ENCODE measurements around the gene TNFRSF1B.
A peak's percentile ranks its signal among the peaks of the same experiment; 100 is the strongest.

TNFRSF1B gene

DNA sequence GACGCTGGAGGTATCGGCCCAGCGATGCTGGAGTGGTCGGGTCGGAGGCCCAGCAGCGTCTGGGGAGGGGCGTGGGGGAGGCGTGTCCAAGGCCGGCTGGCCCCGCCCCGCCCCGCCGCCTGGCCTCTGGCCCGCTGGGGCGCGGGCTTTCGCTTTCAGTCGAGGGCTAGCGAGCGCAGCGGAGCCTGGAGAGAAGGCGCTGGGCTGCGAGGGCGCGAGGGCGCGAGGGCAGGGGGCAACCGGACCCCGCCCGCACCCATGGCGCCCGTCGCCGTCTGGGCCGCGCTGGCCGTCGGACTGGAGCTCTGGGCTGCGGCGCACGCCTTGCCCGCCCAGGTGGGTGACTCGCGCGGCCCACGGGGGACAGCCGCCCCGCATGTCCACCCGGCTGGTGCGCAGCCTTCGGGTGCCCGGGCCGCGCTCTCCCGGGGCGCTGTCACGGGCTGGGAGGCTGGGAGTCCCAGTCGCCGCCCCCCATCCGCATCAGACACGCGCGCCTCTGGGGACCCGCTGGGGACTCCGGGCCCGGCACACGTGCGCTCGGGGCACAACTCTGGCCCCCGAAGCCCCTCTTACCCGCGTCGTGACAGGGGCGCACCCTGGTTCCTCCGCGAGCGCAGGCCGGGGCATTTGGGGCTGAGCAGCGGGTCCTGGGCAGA, at the start of gene TNFRSF1B:
TSS of gene TNFRSF1B (plus strand) at position 158 of the 659 bp plus-strand sequence. CDS start at position 259, 101 bp downstream.
- H3K4me3 ChIP-seq (ENCODE audit: low read length): peak within 1 kb of the TSS; percentile 61
- TF ChIP-seq ZNF274 (IDR thresholded peaks at IDR 0.05; ENCODE audit: low read depth, low read length): no peak

DNA sequence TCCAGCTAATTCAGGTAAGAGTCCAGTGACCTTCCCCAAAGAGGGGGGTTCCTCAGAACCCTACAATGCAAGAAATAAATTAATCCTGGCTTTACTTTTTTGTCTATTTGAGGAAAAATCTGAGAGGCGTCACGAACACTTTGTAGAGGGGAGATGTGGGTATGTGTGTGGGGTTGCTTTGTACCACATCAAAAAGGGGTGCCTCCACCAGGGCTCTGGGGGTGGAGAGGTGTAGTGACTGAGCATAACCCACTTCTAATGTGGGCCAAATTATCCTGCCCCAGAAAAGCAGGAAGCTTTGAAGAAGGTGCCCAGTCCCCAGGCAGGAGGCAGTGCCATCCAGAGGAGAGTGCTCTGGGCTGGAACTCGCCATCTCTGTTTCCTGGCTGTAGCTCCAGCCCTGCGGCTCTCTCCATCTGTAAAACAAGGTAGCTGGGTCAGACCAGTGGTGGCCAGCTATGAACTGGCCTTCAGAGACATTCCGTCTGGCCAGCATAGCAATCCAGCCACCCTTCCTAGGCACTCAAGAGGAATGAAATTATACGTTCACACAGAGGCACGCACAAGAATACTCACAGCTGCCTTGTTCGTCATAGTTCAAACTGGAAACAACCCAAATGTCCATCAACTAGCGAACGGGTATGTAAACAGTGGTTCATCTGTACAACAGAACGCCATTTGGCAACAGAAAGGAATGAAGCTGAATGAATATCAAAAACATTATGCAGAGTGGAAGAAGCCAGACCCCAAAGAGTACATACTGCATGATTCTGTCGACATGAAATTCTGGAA, 45.4 kb upstream of the TNFRSF1B start:
- no peak for TF ChIP-seq ZNF274 (IDR thresholded peaks at IDR 0.05; ENCODE audit: low read depth, low read length)
- no peak overlapping the region for H3K4me3 ChIP-seq (ENCODE audit: low read length)

DNA sequence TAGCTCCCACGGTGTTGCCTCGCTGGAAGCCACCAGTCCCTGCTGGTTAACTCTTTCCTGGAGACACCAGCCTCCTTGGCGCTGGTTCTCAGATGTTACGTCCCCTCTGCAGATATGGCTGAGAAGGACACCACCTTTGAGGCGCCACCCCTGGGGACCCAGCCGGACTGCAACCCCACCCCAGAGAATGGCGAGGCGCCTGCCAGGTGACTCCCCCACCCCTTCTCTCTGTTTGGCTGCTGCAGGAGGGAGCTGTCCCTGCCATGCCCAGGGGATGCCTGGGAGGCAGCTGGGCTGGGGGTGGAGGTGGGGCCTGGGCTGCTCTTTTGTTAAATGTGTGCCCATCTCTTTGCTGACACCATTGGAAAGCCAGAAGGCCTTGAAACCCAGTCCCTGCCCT, 43.6 kb upstream of the TNFRSF1B start:
- H3K4me3 ChIP-seq (ENCODE audit: low read length): no peak overlapping the region
- no peak for TF ChIP-seq ZNF274 (IDR thresholded peaks at IDR 0.05; ENCODE audit: low read depth, low read length)

DNA sequence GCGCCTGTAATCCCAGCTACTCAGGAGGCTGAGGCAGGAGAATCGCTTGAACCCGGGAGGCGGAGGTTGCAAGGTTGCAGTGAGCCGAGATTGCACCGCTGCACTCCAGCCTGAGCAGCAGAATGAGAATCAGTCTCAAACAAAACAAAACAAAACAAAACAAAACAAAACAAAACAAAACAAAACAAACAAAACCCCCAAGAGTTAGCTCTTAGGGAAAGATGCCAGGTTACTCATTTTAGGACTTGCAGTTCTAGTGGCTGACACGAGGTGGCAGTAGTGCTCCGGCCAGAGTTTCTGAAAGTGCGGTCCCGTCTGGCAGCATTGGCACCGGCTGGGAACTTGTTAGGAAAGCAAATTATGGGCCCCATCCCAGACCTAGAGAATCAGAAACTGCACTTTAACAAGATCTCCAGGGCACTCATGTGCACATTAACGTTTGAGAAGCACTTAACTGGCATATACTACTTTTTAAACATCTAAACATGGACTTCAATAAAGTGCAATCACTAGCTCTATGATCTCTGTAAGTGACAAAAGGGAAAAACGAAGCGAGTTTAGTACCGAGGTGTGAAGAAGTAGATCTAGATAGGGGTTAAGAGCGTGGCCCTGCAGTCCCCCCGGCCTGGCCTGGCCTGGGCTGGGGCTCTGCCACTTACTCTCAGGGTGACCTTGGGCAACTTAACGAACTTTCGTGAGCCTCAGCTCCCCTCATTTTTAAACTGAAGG, 41.9 kb upstream of the TNFRSF1B start:
- no peak overlapping the region for H3K4me3 ChIP-seq (ENCODE audit: low read length)
- no peak for TF ChIP-seq ZNF274 (IDR thresholded peaks at IDR 0.05; ENCODE audit: low read depth, low read length)

DNA sequence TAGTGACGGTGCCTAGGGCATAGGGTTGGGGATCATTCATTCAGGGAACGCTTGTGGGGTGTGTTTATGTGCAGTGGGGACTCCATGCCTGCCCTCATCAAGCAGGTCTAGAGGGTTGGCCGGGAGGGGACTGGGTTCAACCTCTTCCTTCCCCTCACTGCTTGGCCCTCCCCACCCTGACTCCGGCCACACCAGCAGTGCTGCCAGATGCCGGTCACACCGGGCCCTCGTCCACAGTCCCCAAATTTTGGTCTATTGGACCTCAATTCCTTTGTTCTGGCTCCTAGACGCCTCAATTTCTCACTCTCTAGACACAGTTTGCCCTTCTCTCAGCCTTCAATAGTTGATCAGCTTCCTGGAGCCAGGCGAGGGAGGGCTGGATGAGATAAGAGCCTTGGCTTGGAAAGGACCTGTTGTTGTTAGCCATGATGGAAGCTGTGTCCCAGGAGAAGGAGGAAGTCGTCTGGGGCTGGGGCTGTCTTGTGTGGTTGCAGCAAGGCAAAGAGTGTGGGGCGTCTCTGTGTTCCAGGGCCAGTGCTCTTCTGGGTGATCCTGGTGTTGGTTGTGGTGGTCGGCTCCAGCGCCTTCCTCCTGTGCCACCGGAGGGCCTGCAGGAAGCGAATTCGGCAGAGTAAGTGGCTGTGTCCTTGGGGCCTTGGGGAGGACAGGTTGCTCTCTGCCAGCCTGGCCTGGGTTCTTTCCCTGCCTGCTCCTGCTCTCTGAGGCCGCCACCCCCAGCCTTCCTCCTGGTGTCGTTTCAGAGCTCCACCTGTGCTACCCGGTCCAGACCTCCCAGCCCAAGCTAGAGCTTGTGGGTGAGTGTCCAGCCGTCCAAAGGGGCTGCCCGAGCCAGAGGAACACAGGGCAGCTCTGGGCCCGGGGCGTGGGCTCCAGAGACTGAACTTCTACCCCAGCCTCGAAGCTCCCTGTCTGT, 41.1 kb upstream of the TNFRSF1B start:
- H3K4me3 ChIP-seq (ENCODE audit: low read length): no peak overlapping the region
- TF ChIP-seq ZNF274 (IDR thresholded peaks at IDR 0.05; ENCODE audit: low read depth, low read length): no peak

DNA sequence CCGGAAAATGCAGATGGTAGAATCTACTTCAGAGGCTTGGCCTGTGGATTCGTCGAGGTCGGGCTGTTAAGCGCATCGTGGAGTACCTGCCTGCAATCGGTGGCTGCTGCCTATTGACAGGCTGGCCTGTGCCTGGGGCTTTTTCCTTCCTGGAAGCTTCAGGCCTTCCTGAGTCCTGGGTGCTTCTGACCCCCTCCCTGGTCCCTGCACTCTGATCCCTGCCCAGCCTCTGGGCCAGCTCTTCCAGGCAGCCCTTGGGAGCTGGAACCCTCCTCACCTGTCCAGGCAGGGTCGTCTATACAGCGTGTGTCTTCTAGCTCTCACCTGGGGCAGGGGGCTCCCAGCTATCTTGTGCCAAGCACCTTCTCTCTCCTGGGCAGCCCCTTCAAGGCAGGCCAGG, 40.0 kb upstream of the TNFRSF1B start:
- no peak for TF ChIP-seq ZNF274 (IDR thresholded peaks at IDR 0.05; ENCODE audit: low read depth, low read length)
- no peak overlapping the region for H3K4me3 ChIP-seq (ENCODE audit: low read length)

DNA sequence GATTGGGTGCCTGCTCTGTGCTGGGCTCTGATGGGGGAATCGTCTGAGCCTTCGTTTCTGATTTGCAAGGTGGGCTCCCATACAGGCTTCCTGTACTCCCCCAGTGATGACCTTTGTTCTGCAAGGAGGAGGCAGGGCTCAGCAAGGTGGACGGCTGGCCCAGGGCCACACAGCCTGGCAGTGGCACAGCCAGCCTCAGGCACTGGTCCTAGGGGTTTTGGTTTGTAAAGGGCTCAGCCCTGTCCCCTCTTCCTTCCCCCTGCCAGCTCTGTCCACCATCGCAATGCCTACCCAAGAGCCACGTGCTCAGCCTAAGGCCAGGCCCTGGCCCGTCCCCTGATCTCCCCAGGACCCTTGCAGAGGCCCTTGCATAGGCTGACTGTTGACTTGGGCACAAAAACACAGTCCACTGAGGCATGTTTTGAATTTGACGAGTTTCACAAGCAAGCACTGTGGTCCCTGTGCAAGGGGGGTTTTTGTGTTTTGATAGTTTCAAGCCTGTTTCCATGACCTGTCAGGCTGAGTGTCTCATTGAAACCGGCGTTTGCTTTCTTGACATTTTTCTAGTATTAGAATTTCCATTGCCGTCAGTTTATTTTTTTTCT, 39.5 kb upstream of the TNFRSF1B start:
- TF ChIP-seq ZNF274 (IDR thresholded peaks at IDR 0.05; ENCODE audit: low read depth, low read length): no peak
- H3K4me3 ChIP-seq (ENCODE audit: low read length): no peak overlapping the region

DNA sequence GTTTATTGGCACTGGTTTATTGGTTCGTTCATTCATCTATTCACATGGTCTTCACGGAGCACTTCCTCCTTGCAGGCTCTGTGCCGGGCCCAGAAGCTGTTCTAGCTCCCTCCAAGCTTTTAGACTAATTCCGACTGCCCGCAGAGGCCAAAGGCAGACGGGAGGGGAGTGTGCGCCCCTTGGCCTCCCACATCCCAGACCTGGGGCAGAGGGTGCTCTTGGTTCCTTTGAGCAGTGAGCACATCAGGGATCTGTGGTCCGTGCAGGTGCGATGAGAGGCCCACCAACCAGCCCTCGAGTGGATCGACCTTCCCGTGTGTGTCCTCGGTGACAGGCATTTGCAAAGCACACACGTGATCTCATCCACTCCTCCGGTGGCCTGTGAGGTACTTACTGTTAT, 38.7 kb upstream of the TNFRSF1B start:
- H3K4me3 ChIP-seq (ENCODE audit: low read length): no peak overlapping the region
- TF ChIP-seq ZNF274 (IDR thresholded peaks at IDR 0.05; ENCODE audit: low read depth, low read length): no peak

DNA sequence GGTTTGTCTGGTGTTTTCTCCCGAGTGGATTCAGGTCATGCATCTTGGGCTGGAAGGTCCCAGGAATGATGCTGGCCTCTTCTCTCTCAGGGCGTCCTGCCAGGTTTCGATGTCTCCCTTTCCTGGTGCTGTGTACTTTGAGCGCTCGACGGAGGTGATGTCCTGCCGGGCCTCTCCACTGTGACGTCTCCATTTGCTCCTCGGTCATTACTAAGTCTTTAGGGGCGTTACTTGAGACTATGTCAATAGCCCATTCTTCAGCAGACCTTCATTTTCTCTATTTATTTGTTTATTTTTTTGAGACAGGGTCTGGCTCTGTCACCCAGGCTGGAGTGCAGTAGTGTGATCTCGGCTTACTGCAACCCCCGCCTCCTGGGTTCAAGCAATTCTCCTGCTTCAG, 37.2 kb upstream of the TNFRSF1B start:
- no peak for TF ChIP-seq ZNF274 (IDR thresholded peaks at IDR 0.05; ENCODE audit: low read depth, low read length)
- no peak overlapping the region for H3K4me3 ChIP-seq (ENCODE audit: low read length)

DNA sequence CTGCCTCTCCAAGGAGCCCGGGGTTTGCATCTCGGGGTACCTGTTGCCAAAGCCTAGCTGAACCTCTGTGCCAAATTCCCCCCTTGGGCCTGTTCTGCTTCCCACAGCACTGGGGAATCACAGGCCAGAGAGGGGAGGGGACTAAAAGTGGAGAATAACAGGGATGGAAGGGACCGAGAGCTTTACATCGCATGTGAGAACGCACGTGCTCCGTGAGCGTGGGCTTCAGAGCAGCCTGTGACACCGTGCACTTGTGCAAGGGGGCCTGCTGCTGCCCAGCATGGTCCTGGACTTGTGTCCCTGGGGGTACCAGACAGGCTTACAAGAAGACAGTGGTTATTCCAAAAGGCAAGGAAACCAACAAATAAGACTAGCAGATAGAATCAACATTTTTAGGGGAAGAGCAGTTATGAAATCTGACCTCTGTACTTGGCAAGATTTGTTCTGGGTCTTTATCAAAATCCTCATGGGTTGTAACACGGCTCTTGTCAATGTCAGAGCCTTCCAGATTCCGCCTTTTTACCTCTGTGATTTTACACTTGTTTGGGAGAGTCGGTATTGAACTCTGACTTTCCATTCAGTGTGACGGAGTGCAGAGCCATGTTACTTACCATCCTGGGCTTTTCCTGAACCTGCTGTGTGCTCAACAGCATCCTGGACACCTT, 36.2 kb upstream of the TNFRSF1B start:
- H3K4me3 ChIP-seq (ENCODE audit: low read length): no peak overlapping the region
- TF ChIP-seq ZNF274 (IDR thresholded peaks at IDR 0.05; ENCODE audit: low read depth, low read length): no peak

DNA sequence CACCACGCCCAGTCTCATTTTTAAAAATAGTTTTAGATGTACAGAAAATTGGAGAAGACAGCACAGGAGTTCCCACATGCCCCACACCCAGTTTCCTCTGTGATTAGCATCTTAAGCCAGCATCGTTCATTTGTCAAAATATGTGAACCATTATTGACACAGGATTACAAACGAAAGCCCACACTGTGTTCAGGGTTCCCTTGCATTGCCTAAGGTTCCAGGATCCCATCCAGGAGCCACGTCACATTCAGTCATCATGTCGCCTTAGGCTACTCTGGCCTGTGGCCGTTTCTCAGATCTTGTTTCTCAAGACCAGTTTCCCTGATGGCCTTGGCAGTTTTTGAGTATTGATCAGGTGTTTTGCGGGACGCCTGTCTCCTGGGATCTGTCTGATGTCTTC, 34.7 kb upstream of the TNFRSF1B start:
- no peak for TF ChIP-seq ZNF274 (IDR thresholded peaks at IDR 0.05; ENCODE audit: low read depth, low read length)
- H3K4me3 ChIP-seq (ENCODE audit: low read length): no peak overlapping the region

DNA sequence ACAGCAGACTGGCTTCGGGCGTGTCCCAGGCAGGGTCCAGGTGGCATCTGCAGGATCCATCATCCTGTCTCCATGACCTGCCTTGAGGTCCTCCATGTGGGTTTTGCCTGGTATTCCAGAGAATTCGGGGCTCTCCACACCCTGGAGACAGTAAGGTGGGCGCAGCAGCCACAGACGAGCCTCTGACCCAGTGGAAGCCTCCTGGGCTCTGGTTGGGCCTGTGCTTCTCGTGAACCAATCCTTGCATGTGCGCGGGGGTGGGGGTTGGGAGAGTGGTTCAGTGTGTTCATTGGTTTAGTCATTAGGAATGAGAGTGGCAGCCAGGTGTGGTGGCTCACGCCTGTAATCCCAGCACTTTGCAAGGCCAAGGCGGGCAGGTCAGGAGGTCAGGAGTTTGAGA, 32.1 kb upstream of the TNFRSF1B start:
- TF ChIP-seq ZNF274 (IDR thresholded peaks at IDR 0.05; ENCODE audit: low read depth, low read length): no peak
- no peak overlapping the region for H3K4me3 ChIP-seq (ENCODE audit: low read length)

DNA sequence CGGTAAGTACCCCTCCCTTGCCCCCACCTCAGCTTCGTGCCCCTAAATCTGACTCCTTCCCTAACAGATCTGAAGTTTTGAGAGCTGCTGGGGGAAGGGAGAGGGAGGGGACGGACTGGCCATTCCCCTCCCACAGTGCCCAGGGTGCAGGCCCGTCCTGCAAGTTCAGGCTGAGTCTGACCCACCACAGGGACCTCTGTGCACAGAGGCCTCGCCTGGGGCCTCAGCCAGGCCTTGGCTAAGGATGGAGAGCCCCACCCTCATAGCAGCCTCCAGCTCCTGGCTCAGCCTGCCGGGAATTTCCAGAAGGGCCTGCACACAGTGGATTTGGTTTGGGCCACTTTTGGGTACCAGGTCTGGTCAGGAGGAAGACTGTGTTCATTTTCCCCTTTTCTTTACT, 31.2 kb upstream of the TNFRSF1B start:
- no peak overlapping the region for H3K4me3 ChIP-seq (ENCODE audit: low read length)
- TF ChIP-seq ZNF274 (IDR thresholded peaks at IDR 0.05; ENCODE audit: low read depth, low read length): no peak
